HCT116 (cell line): Measurements from ENCODE around the gene CTNNA2. TPM values are rescaled to one million over a fixed set of nuclear protein-coding genes. Genes with fewer than 3 reads are reported as not detected.

ENCODE experiments used
- ATAC-seq: fragments of 200-7000 bp; cut with Tn5 transposase; 2 replicates; pipeline ENCODE4 v1.9.1; 2020; ENCODE audit warnings: mild to moderate bottlenecking, moderate library complexity
- BruUV-seq: library from RNA; stranded (reverse); fragments of 400-500 nt; replicated peaks from 2 replicates; lab custom pipeline; 2021; lab: Mats Ljungman, UMichigan
- CTCF ChIA-PET: fragments of 300-600 bp; sonication (Branson Sonifier 250); formaldehyde crosslinking; loops from one replicate; lab custom pipeline; 2021; ENCODE audit warnings: antibody characterized with exemption; lab: Charles Lee
- POLR2A ChIA-PET: fragments of 300-600, 350-600 bp; sonication (Branson Sonifier 250); formaldehyde crosslinking; loops from one replicate; lab custom pipeline; 2021; ENCODE audit warnings: antibody characterized with exemption; lab: Charles Lee
- RAD21 ChIA-PET, 2 experiments: fragments of 300-600 bp; sonication (Branson Sonifier 250); formaldehyde crosslinking; loops; one replicate each; lab custom pipeline; 2023; ENCODE audit warnings: low total read pairs in 2 of 2; ENCODE audit not compliant: uncharacterized antibody in 2 of 2, unreplicated experiment in 2 of 2, low non-redundant PET in 1 of 2; lab: Charles Lee
- DNase-seq: peaks from one replicate; pipeline ENCODE4 v3.0.0-alpha.2; 2010; ENCODE audit warnings: low read depth, low spot score
- H2AFZ ChIP-seq: fragments of 200-600 bp; shearing (Covaris generic), sonication (generic); 2 replicates; pipeline ENCODE4 v1.6.1; 2017; ENCODE audit warnings: low read depth, mixed run types, mixed read lengths, antibody characterized with exemption, low read length; ENCODE audit not compliant: poor library complexity, severe bottlenecking
- H3K27ac ChIP-seq: 2 replicates; pipeline ENCODE4 v1.5.1; 2012; ENCODE audit warnings: low read depth, low read length
- H3K27me3 ChIP-seq: fragments of 200-600 bp; sonication (generic); 2 replicates; pipeline ENCODE4 v1.6.1; 2016; ENCODE audit warnings: mixed run types, low read length, mixed read lengths; ENCODE audit not compliant: insufficient read depth
- H3K36me3 ChIP-seq, 2 experiments: fragments of 200-500 bp in 1 of 2; fragments of 200-600 bp in 1 of 2; sonication (Bioruptor generic) in 1 of 2; sonication (generic) in 1 of 2; 2 replicates each; pipeline versions ENCODE4 v1.5.1 to v1.6.1; 2014 to 2016; ENCODE audit warnings: low read length in 2 of 2, inconsistent platforms in 1 of 2, mixed read lengths in 1 of 2, mixed run types in 1 of 2; ENCODE audit not compliant: insufficient read depth in 2 of 2, control insufficient read depth in 1 of 2
- H3K4me1 ChIP-seq, 2 experiments: fragments of 200-600 bp in 1 of 2; sonication (generic) in 1 of 2; 2 replicates each; pipeline versions ENCODE4 v1.5.1 to v1.6.1; 2012 to 2017; ENCODE audit warnings: low read length in 2 of 2, inconsistent platforms in 1 of 2, mild to moderate bottlenecking in 1 of 2, mixed read lengths in 1 of 2, mixed run types in 1 of 2, moderate library complexity in 1 of 2; ENCODE audit not compliant: insufficient read depth in 2 of 2, control insufficient read depth in 1 of 2
- H3K4me2 ChIP-seq: fragments of 200-600 bp; sonication (generic); 2 replicates; pipeline ENCODE4 v1.6.1; 2017; ENCODE audit warnings: mixed run types, low read length, mixed read lengths
- H3K4me3 ChIP-seq, 2 experiments: fragments of 200-600 bp in 1 of 2; sonication (generic) in 1 of 2; replicated peaks in 1 of 2; 2 replicates each; pipeline ENCODE4 v1.5.1; 2011 to 2016; ENCODE audit warnings: low read length in 2 of 2, control low read depth in 1 of 2, low read depth in 1 of 2, mild to moderate bottlenecking in 1 of 2, mixed read lengths in 1 of 2, mixed run types in 1 of 2
- H3K79me2 ChIP-seq: fragments of 200-600 bp; sonication (generic); 2 replicates; pipeline ENCODE4 v1.6.1; 2017; ENCODE audit warnings: mild to moderate bottlenecking, mixed run types, low read length, moderate library complexity, mixed read lengths; ENCODE audit not compliant: insufficient read depth
- H3K9ac ChIP-seq: fragments of 200-600 bp; sonication (generic); 2 replicates; pipeline ENCODE4 v1.6.1; 2016; ENCODE audit warnings: low read length, mixed read lengths
- H3K9me2 ChIP-seq: fragments of 200-600 bp; sonication (generic), shearing (Covaris generic); 2 replicates; pipeline ENCODE4 v1.6.1; 2017; ENCODE audit warnings: mixed run types, mild to moderate bottlenecking, moderate library complexity; ENCODE audit not compliant: insufficient read depth
- H3K9me3 ChIP-seq, 2 experiments: fragments of 200-500 bp in 1 of 2; fragments of 200-600 bp in 1 of 2; sonication (Bioruptor generic) in 1 of 2; sonication (generic) in 1 of 2; 2 replicates each; pipeline ENCODE4 v1.6.1; 2014 to 2017; ENCODE audit warnings: low read length in 2 of 2, mixed read lengths in 2 of 2, inconsistent platforms in 1 of 2, low read depth in 1 of 2, mild to moderate bottlenecking in 1 of 2, mixed run types in 1 of 2, moderate library complexity in 1 of 2; ENCODE audit not compliant: control insufficient read depth in 1 of 2, insufficient read depth in 1 of 2
- H4K20me1 ChIP-seq: fragments of 200-600 bp; sonication (generic), shearing (Covaris generic); 2 replicates; pipeline ENCODE4 v1.6.1; 2017; ENCODE audit warnings: mixed run types, mild to moderate bottlenecking, moderate library complexity; ENCODE audit not compliant: insufficient read depth
- ATF3 ChIP-seq: IDR thresholded peaks from 2 replicates; pipeline ENCODE4 v1.6.1; 2012
- CBX3 ChIP-seq: IDR thresholded peaks from 2 replicates; pipeline ENCODE4 v1.6.1; 2012; ENCODE audit warnings: low read depth
- CEBPB ChIP-seq: IDR thresholded peaks from 2 replicates; pipeline ENCODE4 v1.6.1; 2012; ENCODE audit warnings: low read depth
- ELF1 ChIP-seq: IDR thresholded peaks from 2 replicates; pipeline ENCODE4 v1.6.1; 2012; ENCODE audit warnings: low read depth, borderline replicate concordance
- EZH2 ChIP-seq: fragments of 200-600 bp; sonication (generic); IDR thresholded peaks from 2 replicates; pipeline ENCODE4 v1.6.1; 2017; ENCODE audit warnings: antibody characterized with exemption, mixed run types
- EZH2phosphoT487 ChIP-seq: fragments of 200-600 bp; IDR thresholded peaks from 2 replicates; pipeline ENCODE4 v1.6.1; 2018; ENCODE audit warnings: antibody characterized with exemption, borderline replicate concordance
- FOSL1 ChIP-seq: IDR thresholded peaks from 2 replicates; pipeline ENCODE4 v1.6.1; 2012; ENCODE audit warnings: low read depth
- JUND ChIP-seq: IDR thresholded peaks from 2 replicates; pipeline ENCODE4 v1.6.1; 2012
- MAX ChIP-seq: IDR thresholded peaks from 2 replicates; pipeline ENCODE4 v1.6.1; 2012
- POLR2A ChIP-seq: IDR thresholded peaks from 2 replicates; pipeline ENCODE4 v1.7.0; 2011; ENCODE audit warnings: borderline replicate concordance; ENCODE audit not compliant: insufficient read depth, insufficient read length; ENCODE audit errors: extremely low read depth
- RAD21 ChIP-seq: IDR thresholded peaks from 2 replicates; pipeline ENCODE4 v1.6.1; 2012; ENCODE audit warnings: low read depth, mild to moderate bottlenecking
- REST ChIP-seq: IDR thresholded peaks from 2 replicates; pipeline ENCODE4 v1.6.1; 2012; ENCODE audit warnings: low read depth
- YY1 ChIP-seq: IDR thresholded peaks from 2 replicates; pipeline ENCODE4 v1.6.1; 2011; ENCODE audit warnings: low read length, low read depth, moderate library complexity, mild to moderate bottlenecking; ENCODE audit not compliant: insufficient replicate concordance; ENCODE audit errors: extremely low read depth
- ZBTB33 ChIP-seq: IDR thresholded peaks from 2 replicates; pipeline ENCODE4 v1.6.1; 2011; ENCODE audit warnings: mild to moderate bottlenecking, low read length, moderate library complexity; ENCODE audit not compliant: insufficient replicate concordance; ENCODE audit errors: extremely low read depth
- ZFX ChIP-seq: fragments of 450-650 bp; IDR thresholded peaks from 2 replicates; pipeline ENCODE4 v1.6.1; 2017
- ZNF274 ChIP-seq: fragments of 200-500 bp; sonication (Bioruptor generic); IDR thresholded peaks from 2 replicates; pipeline ENCODE4 v1.6.1; 2014; ENCODE audit warnings: mild to moderate bottlenecking, low read depth, low read length, inconsistent platforms
- intact Hi-C: fragments of 100-400 bp; cut with micrococcal nuclease; formaldehyde crosslinking; loops from 2 replicates; pipeline ENCODE4 v1.10.0; 2022
- total RNA-seq: library from RNA; stranded (reverse); gene quantifications from one replicate; pipeline ENCODE4 v1.2.1, GENCODE V29; 2021; ENCODE audit not compliant: unreplicated experiment

CTNNA2 gene
- total RNA-seq, 1 experiment from 2014 or later: not detected

GRCh38 chr2:80328159-80328571, 815.3 kb downstream of the CTNNA2 start:
- Histone ChIP-seq H3K9ac (no peak overlapping the region), H3K9me3 (peaks cover 5 to 16% of the 10 kb centered on the region in 2 experiments; a peak in 2 of 4 replicates), H3K4me3 (no peak overlapping the region), H3K36me3 (no peaks in the 10 kb centered on the region), H3K27ac (no peak overlapping the region), H3K79me2 (no peaks in the 10 kb centered on the region), H4K20me1 (no peaks in the 10 kb centered on the region), H2AFZ (no peak overlapping the region), H3K27me3 (no peaks in the 10 kb centered on the region), H3K4me1 (no peaks in the 10 kb centered on the region), H3K4me2 (no peak overlapping the region), H3K9me2 (no peaks in the 10 kb centered on the region)
- DNase-seq (no peak), ATAC-seq (no peak)
- ChIA-PET CTCF (no interaction called here), POLR2A (no interaction called here), RAD21 (no interaction called here)
- BruUV-seq: no TSS peak
- no peak for TF ChIP-seq FOSL1
- TF ChIP-seq POLR2A: no peak
- no peak for TF ChIP-seq JUND
- TF ChIP-seq CBX3: no peak
- TF ChIP-seq YY1: no peak
- intact Hi-C loops: no loop called here

- H3K36me3 ChIP-seq: no peaks in the 10 kb centered on the region
- no peaks in the 10 kb centered on the region for H3K27me3 ChIP-seq
- H2AFZ ChIP-seq: no peak overlapping the region
- intact Hi-C loops: no loop called here
- no peak overlapping the region for H3K4me3 ChIP-seq
- H3K27ac ChIP-seq: no peak overlapping the region
- H4K20me1 ChIP-seq: no peaks in the 10 kb centered on the region
- DNase-seq (no peak), ATAC-seq (no peak)
- H3K9ac ChIP-seq: no peak overlapping the region
- H3K79me2 ChIP-seq: no peaks in the 10 kb centered on the region
- no peaks in the 10 kb centered on the region for H3K4me1 ChIP-seq
- no peaks in the 10 kb centered on the region for H3K9me2 ChIP-seq
- no TSS peak for BruUV-seq
- POLR2A ChIA-PET: no interaction called here
- CTCF ChIA-PET: no interaction called here
- no peak overlapping the region for H3K4me2 ChIP-seq
- H3K9me3 ChIP-seq: peaks cover 0 to 16% of the 10 kb centered on the region in 2 experiments; a peak in 2 of 4 replicates
- RAD21 ChIA-PET: no interaction called here
- no peak for TF ChIP-seq ZBTB33
- TF ChIP-seq EZH2: no peak
- TF ChIP-seq POLR2A: no peak
- no peak for TF ChIP-seq EZH2phosphoT487
- no peak for TF ChIP-seq ATF3
- no peak for TF ChIP-seq CEBPB
- TF ChIP-seq CBX3: no peak
- no peak for TF ChIP-seq ZFX
- TF ChIP-seq ZNF274: no peak
- TF ChIP-seq RAD21: no peak
- no peak for TF ChIP-seq YY1
- TF ChIP-seq MAX: no peak
- no peak for TF ChIP-seq REST
- no peak for TF ChIP-seq ELF1
These were observed 816.6 kb downstream of the CTNNA2 start for GRCh38 chr2:80329491-80329890.
